Lung microvascular endothelial cell (primary cell): Measurements from ENCODE around the gene CDH11. TPM values are rescaled to one million over a fixed set of nuclear protein-coding genes. Genes with fewer than 3 reads are reported as not detected.

Experiments used
- DNase-seq, 2 donors: peaks; one replicate each; pipeline versions ENCODE4 v3.0.0 to v3.0.0-alpha.2; 2010; ENCODE audit warnings: low read depth in 2 of 2
- total RNA-seq: library from RNA; depleted of rRNA; stranded (reverse); fragments of >200 nt; gene quantifications from 2 replicates; pipeline ENCODE4 v1.2.1, GENCODE V29; 2014

The CDH11 gene
- total RNA-seq, 1 donor from 2014 or later = 3.4 TPM

DNA sequence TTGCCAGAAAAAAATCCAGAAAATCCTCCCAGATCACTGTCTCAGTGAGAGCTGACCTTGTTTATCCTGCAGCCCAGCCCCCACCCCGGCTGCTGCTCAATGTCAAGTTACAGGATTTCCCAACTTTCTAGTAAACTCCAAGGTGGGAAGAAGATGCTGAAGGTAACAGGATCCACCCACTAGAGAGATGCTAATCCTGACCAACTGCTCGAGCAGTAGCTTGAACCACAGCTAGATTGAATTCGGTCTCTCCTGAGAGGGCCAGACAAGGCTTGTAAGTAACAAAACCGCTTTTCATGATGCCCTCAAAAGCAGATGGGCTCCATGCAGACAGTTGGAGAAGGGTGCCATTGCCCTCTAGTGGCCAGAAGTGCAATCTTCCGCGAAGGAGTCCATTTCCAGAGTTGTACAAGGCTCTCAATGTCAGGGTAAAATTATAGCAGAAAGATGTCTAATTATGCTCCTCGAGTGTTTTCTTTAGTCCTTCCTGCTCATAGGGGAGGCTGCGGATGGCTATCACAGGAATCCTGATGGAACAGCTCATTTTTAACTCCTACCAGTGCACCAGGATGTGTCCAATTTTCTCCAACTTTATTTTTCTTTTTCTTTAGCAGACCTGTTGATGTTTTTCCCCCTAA lies 3.9 kb downstream of the CDH11 start:
- peak; percentile 67 to 78 for DNase-seq

- DNase-seq = no peak
These were observed 4.9 kb downstream of the CDH11 start for GRCh38 chr16:65116818-65117430.

GRCh38 chr16:65116216-65116615 lies 5.6 kb downstream of the CDH11 start:
- no peak for DNase-seq

DNA sequence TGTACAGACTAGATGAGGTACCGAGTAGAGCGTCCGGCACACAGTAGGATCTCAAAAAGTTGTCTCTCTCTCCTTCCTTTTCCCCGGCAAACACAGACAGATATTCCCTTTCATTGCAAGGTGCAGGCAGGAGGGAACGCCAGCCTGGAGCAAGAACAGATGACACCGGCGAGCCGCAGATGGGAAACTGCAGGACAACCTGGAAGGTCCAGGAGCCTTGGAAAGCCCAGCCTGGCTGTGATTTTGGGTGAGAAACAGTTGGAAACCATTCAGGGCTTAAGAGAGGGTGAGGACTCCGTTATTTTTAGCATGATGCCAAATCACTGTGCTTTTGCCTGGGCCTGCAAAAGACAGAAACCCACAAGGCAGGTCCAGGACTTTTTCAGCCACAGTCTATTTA lies 7.3 kb downstream of the CDH11 start:
- DNase-seq = no peak

- DNase-seq = no peak
These were observed 8.4 kb downstream of the CDH11 start for GRCh38 chr16:65113441-65113840.

- no peak for DNase-seq
These were observed 10.6 kb downstream of the CDH11 start for GRCh38 chr16:65111306-65111705.

DNA sequence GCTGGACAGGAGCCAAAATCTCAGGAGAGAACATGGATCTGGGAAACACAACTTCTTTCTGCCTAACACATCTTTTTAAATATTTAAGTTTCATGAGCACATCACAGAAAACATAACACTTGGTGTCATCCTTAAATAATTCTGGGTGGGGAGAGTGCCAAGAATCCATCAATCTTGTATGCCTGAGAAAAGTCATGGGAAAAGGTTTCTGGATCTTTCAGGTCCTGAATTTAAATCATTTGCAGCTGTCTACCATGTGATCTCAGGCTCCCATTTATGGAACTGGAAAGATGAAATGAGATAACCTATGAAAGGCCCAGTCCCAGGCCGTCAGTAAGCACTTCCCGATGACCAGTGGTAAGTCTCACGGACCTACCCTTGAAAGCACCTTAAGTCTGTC lies 15.1 kb downstream of the CDH11 start:
- no peak for DNase-seq

- DNase-seq = no peak
These were observed 16.7 kb downstream of the CDH11 start for GRCh38 chr16:65105171-65105570.

DNA sequence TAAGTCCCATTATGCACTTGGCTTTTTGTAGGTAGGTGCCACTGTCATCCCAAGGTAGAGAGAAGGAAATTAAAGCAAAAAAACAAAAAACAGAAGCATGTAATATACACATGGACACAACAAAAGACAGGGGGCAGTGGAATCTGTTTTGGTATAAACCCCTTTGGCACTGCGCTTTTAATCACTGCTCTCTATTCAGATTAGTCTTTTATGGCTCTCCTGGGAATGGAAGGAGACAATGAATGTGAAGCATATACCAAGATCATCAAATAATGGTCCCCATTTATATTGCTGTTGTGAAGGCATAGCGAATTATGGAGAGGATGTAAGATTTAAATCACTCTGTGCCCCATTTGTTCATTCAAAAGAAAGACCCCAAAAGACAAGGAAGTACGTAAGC lies 17.4 kb downstream of the CDH11 start:
- DNase-seq = no peak

DNA sequence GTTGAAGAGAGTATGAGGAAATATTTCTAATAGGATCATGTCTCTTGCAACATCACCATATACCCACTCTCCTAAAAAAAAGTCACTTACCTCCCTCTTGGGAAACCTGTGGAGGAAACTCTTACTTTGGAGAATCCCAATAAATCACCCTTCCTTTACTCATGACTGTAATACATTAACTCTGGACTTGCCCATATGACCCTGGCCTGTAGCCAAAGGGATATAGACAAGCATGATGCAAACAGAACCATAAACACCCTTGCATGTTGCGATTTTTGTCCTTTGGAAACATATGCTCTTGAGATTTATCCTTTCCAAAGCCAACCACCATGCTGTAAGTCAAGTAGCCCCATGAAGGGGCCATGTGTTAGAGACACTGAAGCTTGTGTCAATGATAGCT lies 19.5 kb downstream of the CDH11 start:
- DNase-seq = no peak

DNA sequence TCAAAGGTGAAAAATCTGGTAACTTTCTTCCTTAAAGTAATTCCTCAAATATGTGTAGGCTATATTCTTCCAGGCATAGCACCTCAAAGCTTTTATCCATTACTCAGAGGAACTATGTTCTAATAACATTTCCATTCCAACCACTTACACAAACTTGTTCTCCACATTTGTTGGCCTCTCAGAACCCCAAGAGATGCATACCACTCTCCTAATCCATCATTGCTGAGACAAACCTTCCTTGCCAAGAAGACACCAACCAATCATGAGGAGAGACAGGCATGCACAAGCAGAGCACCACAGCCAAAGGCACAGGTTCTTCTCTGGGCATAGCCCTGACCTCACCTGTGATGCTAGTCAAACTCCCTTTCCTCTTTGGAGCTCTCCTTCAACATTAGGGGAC lies 20.9 kb downstream of the CDH11 start:
- no peak for DNase-seq

DNA sequence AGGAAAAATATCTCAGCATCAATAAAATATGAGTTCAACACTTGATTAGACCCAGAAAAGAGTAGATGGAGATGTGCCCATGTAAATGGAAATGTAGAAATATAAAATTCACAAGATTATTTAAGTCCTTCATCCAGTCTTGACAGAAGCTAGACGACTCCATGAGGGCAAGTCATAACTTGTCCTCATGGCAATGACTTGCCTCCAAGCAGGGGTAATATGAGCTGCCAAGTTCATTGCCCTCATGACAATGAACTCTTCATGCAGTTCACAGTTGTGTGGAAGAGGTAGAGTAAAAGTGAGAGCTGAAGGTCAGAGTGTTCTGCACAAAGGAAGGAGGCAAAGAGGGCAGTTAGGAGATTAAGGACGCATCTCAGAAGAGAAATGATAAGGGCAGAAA lies 22.3 kb downstream of the CDH11 start:
- no peak for DNase-seq

DNA sequence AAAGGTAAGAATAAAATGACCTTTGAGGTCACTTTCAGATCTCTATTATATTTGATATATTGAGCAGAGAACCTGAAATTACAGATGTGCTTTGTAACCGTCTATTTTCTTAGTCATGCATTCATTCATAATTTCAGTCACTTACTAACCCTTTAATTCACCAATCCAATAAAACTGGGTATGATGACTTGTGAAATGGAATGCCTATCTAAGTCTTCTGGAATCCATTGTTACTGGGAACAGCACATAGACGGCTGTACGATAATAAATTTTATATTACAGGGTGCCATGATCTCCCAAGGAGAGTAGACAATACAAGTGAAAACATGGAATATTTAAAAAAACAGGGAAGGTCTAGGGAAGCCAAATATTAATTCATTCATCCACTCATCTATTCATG lies 22.9 kb downstream of the CDH11 start:
- DNase-seq = no peak

- no peak for DNase-seq
These were observed 24.6 kb downstream of the CDH11 start for GRCh38 chr16:65097296-65097695.

DNA sequence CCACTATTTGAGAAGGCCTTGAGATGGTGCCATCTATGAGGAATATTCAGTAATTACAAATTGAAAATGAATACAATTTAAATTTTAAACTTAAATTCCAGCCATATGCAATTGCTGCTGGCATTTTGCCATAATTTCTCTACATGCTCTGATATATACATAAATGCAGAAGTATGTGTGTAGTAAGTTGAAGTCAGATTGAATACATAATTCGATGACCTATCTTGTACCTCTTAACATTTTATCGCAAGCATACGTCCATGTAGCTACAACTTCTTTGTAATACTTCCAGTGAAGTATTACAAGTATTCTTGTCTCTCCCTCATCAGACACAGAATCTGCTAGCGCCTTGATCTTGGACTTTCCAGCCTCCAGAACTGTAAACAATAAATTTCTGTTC lies 26.0 kb downstream of the CDH11 start:
- DNase-seq = no peak

- no peak for DNase-seq
These were observed 26.7 kb downstream of the CDH11 start for GRCh38 chr16:65095090-65095728.

DNA sequence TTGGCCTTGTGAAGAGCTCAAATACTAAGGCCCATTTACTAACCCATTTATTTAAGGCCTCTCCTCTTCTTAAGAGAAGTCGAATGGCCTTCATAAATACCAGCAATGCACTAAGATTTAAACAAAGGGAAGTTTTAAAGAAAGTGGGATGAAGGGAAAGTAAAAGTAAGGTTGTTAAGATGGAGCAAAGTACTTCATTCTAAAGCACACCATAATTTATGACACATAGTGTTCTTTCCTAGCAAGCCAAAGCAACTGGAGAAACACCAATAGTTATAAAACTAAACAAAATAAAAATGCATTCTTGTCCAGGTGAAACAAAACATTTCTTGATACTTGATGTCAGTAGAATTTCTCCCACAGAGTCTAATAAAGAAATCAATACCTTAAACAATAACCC lies 27.9 kb downstream of the CDH11 start:
- no peak for DNase-seq

GRCh38 chr16:65083164-65083857 lies 38.6 kb downstream of the CDH11 start:
- no peak for DNase-seq

GRCh38 chr16:65079549-65079948 lies 42.3 kb downstream of the CDH11 start:
- no peak for DNase-seq

GRCh38 chr16:65077181-65077580 lies 44.7 kb downstream of the CDH11 start:
- DNase-seq = no peak

- no peak for DNase-seq
These were observed 46.0 kb downstream of the CDH11 start for GRCh38 chr16:65075877-65076276.

- peak in 1 of 2 donors; percentile 3 for DNase-seq
These were observed 50.2 kb downstream of the CDH11 start for GRCh38 chr16:65071433-65072311.
